CD4-positive, alpha-beta T cell (primary cell): ENCODE results near the gene FAM171A1. TPM values are rescaled to one million over a fixed set of nuclear protein-coding genes. Genes with fewer than 3 reads are reported as not detected.
"Not testable (repeated sequence)": the region's sequence is repeated elsewhere in the genome, so short reads cannot be mapped to it uniquely, and the experiment has no call there.

ENCODE experiments used
- ATAC-seq: fragments of 200-7000 bp; cut with Tn5 transposase; one replicate; pipeline ENCODE4 v1.10.0; 2022; ENCODE audit warnings: mild to moderate bottlenecking; ENCODE audit not compliant: poor library complexity
- CTCF ChIA-PET: fragments of 350-600 bp; sonication (Branson Sonifier 250); formaldehyde crosslinking; loops from one replicate; lab custom pipeline; 2021; ENCODE audit warnings: antibody characterized with exemption, inconsistent platforms; lab: Charles Lee
- POLR2A ChIA-PET: fragments of 350-600 bp; sonication (Branson Sonifier 250); formaldehyde crosslinking; loops from one replicate; lab custom pipeline; 2021; ENCODE audit warnings: antibody characterized with exemption, inconsistent platforms; lab: Charles Lee
- DNase-seq, 14 experiments: peaks; one replicate each; pipeline ENCODE4 v3.0.0-alpha.2; 2013 to 2020; ENCODE audit warnings: mixed read lengths in 2 of 14
- H3K27ac ChIP-seq, 2 donors: one replicate each; pipeline versions ENCODE4 v1.5.1 to v1.7.0; 2013; ENCODE audit warnings: low read length in 2 of 2, low read depth in 1 of 2, mild to moderate bottlenecking in 1 of 2
- H3K27me3 ChIP-seq, 2 experiments: 1 replicate in 1 of 2; 2 replicates in 1 of 2; pipeline versions ENCODE4 v1.6.1 to v1.7.0; 2013; ENCODE audit warnings: low read length in 2 of 2, control low read depth in 1 of 2, mild to moderate bottlenecking in 1 of 2, moderate library complexity in 1 of 2; ENCODE audit not compliant: insufficient read depth in 2 of 2, control insufficient read depth in 1 of 2
- H3K36me3 ChIP-seq: one replicate; pipeline ENCODE4 v1.6.1; 2013; ENCODE audit warnings: low read length, control low read depth; ENCODE audit not compliant: insufficient read depth
- H3K4me1 ChIP-seq: one replicate; pipeline ENCODE4 v1.6.1; 2013; ENCODE audit warnings: low read length, control low read depth; ENCODE audit not compliant: insufficient read depth
- H3K4me3 ChIP-seq: one replicate; pipeline ENCODE4 v1.5.1; 2013; ENCODE audit warnings: mild to moderate bottlenecking, low read length, moderate library complexity
- H3K9me3 ChIP-seq, 2 experiments: 1 replicate in 1 of 2; 2 replicates in 1 of 2; pipeline versions ENCODE4 v1.6.1 to v1.7.0; 2013; ENCODE audit warnings: low read length in 2 of 2, mild to moderate bottlenecking in 2 of 2, control low read depth in 1 of 2, moderate library complexity in 1 of 2; ENCODE audit not compliant: control insufficient read depth in 1 of 2, insufficient read depth in 1 of 2
- H3K27ac Mint-ChIP-seq: one replicate; pipeline ENCODE4 v1.8.0; 2020; ENCODE audit warnings: mixed read lengths
- H3K27me3 Mint-ChIP-seq: one replicate; pipeline ENCODE4 v1.8.0; 2021; ENCODE audit warnings: mixed read lengths
- H3K36me3 Mint-ChIP-seq: one replicate; pipeline ENCODE4 v1.8.0; 2021; ENCODE audit warnings: low read depth, mixed read lengths
- H3K4me1 Mint-ChIP-seq: one replicate; pipeline ENCODE4 v1.8.0; 2021; ENCODE audit warnings: low read depth, mixed read lengths
- H3K4me3 Mint-ChIP-seq: one replicate; pipeline ENCODE4 v1.8.0; 2020; ENCODE audit warnings: mild to moderate bottlenecking, mixed read lengths
- H3K9me3 Mint-ChIP-seq: one replicate; pipeline ENCODE4 v1.8.0; 2020; ENCODE audit warnings: mixed read lengths
- intact Hi-C, 2 experiments: fragments of 100-400 bp; cut with DNase I in 1 of 2; cut with micrococcal nuclease in 1 of 2; formaldehyde crosslinking; loops; one replicate each; pipeline versions ENCODE4 v1.15.1 to v1.9.0; 2023 to 2025; cut with DNase I, micrococcal nuclease
- total RNA-seq, 174 experiments: library from RNA in 2 of 174; stranded (reverse) in 2 of 174; gene quantifications; one replicate each; pipeline ENCODE4 v1.2.3 and lab custom pipeline; 2021 to 2026
- TF ChIP-seq, protein P1 (sequence below): fragments of 200-600 bp; IDR thresholded peaks from one replicate; pipeline ENCODE4 v1.8.0; 2022; ENCODE audit warnings: antibody characterized with exemption, mild to moderate bottlenecking

The FAM171A1 gene
- total RNA-seq, 2 experiments from 2014 or later, result 1.8 to 2.6 TPM

- ChIA-PET CTCF (no interaction called here), POLR2A (no interaction called here)
- TF ChIP-seq, protein P1, sequence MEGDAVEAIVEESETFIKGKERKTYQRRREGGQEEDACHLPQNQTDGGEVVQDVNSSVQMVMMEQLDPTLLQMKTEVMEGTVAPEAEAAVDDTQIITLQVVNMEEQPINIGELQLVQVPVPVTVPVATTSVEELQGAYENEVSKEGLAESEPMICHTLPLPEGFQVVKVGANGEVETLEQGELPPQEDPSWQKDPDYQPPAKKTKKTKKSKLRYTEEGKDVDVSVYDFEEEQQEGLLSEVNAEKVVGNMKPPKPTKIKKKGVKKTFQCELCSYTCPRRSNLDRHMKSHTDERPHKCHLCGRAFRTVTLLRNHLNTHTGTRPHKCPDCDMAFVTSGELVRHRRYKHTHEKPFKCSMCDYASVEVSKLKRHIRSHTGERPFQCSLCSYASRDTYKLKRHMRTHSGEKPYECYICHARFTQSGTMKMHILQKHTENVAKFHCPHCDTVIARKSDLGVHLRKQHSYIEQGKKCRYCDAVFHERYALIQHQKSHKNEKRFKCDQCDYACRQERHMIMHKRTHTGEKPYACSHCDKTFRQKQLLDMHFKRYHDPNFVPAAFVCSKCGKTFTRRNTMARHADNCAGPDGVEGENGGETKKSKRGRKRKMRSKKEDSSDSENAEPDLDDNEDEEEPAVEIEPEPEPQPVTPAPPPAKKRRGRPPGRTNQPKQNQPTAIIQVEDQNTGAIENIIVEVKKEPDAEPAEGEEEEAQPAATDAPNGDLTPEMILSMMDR, result no peak
- intact Hi-C loops, result no loop called here
- no peak for ATAC-seq
- Mint-ChIP-seq H3K27ac (no peak overlapping the region), H3K36me3 (no peaks in the 10 kb centered on the region), H3K9me3 (no peaks in the 10 kb centered on the region), H3K4me1 (no peaks in the 10 kb centered on the region), H3K27me3 (no peaks in the 10 kb centered on the region), H3K4me3 (no peak overlapping the region)
- Histone ChIP-seq H3K4me3 (no peak overlapping the region), H3K4me1 (no peaks in the 10 kb centered on the region), H3K9me3 (no peaks in the 10 kb centered on the region), H3K36me3 (no peaks in the 10 kb centered on the region), H3K27ac (no peak overlapping the region), H3K27me3 (no peaks in the 10 kb centered on the region)
- no peak for DNase-seq
Observed at GRCh38 chr10:15280462-15280861, 90.6 kb downstream of the FAM171A1 start.

GRCh38 chr10:15279236-15279635, 91.9 kb downstream of the FAM171A1 start:
- DNase-seq (no peak), ATAC-seq (no peak)
- POLR2A ChIA-PET, result no interaction called here
- Histone ChIP-seq H3K27me3 (no peaks in the 10 kb centered on the region), H3K4me3 (no peak overlapping the region), H3K36me3 (no peaks in the 10 kb centered on the region), H3K9me3 (no peaks in the 10 kb centered on the region), H3K4me1 (no peaks in the 10 kb centered on the region), H3K27ac (no peak overlapping the region)
- H3K27me3 Mint-ChIP-seq, result no peaks in the 10 kb centered on the region
- H3K4me3 Mint-ChIP-seq, result no peak overlapping the region
- no peak overlapping the region for H3K27ac Mint-ChIP-seq
- CTCF ChIA-PET, result no interaction called here
- H3K4me1 Mint-ChIP-seq, result no peaks in the 10 kb centered on the region
- intact Hi-C loops, result no loop called here
- TF ChIP-seq, protein P1, result no peak
- no peaks in the 10 kb centered on the region for H3K9me3 Mint-ChIP-seq
- H3K36me3 Mint-ChIP-seq, result no peaks in the 10 kb centered on the region

- Mint-ChIP-seq H3K4me3 (no peak overlapping the region), H3K9me3 (no peaks in the 10 kb centered on the region), H3K36me3 (no peaks in the 10 kb centered on the region), H3K4me1 (no peaks in the 10 kb centered on the region), H3K27me3 (no peaks in the 10 kb centered on the region), H3K27ac (no peak overlapping the region)
- Histone ChIP-seq H3K4me3 (no peak overlapping the region), H3K9me3 (no peaks in the 10 kb centered on the region), H3K4me1 (no peaks in the 10 kb centered on the region), H3K27me3 (no peaks in the 10 kb centered on the region), H3K36me3 (no peaks in the 10 kb centered on the region), H3K27ac (no peak overlapping the region)
- ATAC-seq (no peak), DNase-seq (no peak)
- ChIA-PET CTCF (no interaction called here), POLR2A (no interaction called here)
- TF ChIP-seq, protein P1, result no peak
- intact Hi-C loops, result no loop called here
Observed at GRCh38 chr10:15278786-15279185, 92.3 kb downstream of the FAM171A1 start.

- H3K27me3 Mint-ChIP-seq, H3K9me3 ChIP-seq, H3K4me1 ChIP-seq, H3K4me1 Mint-ChIP-seq, H3K27ac ChIP-seq, H3K4me3 ChIP-seq, H3K27me3 ChIP-seq, H3K4me3 Mint-ChIP-seq, CTCF ChIA-PET, H3K36me3 ChIP-seq, POLR2A ChIA-PET, H3K36me3 Mint-ChIP-seq, ATAC-seq, H3K27ac Mint-ChIP-seq, H3K9me3 Mint-ChIP-seq, intact Hi-C loops, DNase-seq: not testable (repeated sequence)
Observed at GRCh38 chr10:15276039-15276438, 95.0 kb downstream of the FAM171A1 start.

- H3K27me3 Mint-ChIP-seq, H3K36me3 Mint-ChIP-seq, H3K4me3 ChIP-seq, H3K4me1 Mint-ChIP-seq, H3K27ac Mint-ChIP-seq, CTCF ChIA-PET, H3K36me3 ChIP-seq, intact Hi-C loops, POLR2A ChIA-PET, H3K27ac ChIP-seq, H3K27me3 ChIP-seq, H3K4me3 Mint-ChIP-seq, DNase-seq, H3K9me3 Mint-ChIP-seq, H3K4me1 ChIP-seq, ATAC-seq: not testable (repeated sequence)
- H3K9me3 ChIP-seq, result peaks cover 0 to 13% of the 10 kb centered on the region in 2 experiments
Observed at GRCh38 chr10:15269838-15270237, 101.3 kb downstream of the FAM171A1 start.
